Panc1 (cell line): Measurements from ENCODE around the gene MTFR1L.

Experiments used
- POLR2AphosphoS5 ChIP-seq: IDR thresholded peaks from 2 replicates; pipeline ENCODE4 v1.6.1; 2012; ENCODE audit warnings: mild to moderate bottlenecking, low read depth, low read length, moderate library complexity
- SIN3A ChIP-seq: IDR thresholded peaks from 2 replicates; pipeline ENCODE4 v1.6.1; 2012; ENCODE audit warnings: low read depth, mild to moderate bottlenecking, low read length, moderate library complexity, borderline replicate concordance; ENCODE audit not compliant: insufficient read depth
- TF ChIP-seq, protein P1 (sequence below): fragments of 450-650 bp; IDR thresholded peaks from 2 replicates; pipeline ENCODE4 v1.5.1; 2017; ENCODE audit warnings: mild to moderate bottlenecking

DNA sequence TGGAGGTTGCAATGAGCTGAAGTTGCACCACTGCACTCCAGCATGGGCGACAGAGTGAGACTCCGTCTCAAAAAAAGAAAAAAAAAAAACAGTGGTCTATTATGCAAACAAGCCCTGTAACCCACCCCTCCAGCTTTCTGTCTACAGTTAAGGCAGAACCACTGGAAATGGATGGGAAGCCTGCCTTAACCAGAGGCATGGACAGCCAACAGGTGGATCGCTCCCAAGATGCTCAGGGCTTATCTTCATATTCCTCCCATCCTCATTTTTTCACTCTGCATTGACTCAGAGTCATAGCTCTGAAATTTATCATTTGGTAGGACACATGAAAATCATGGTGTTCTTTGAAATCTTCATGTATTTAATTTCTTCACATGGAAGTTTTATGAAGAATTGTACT lies 8.7 kb downstream of the MTFR1L start:
- TF ChIP-seq, protein P1, sequence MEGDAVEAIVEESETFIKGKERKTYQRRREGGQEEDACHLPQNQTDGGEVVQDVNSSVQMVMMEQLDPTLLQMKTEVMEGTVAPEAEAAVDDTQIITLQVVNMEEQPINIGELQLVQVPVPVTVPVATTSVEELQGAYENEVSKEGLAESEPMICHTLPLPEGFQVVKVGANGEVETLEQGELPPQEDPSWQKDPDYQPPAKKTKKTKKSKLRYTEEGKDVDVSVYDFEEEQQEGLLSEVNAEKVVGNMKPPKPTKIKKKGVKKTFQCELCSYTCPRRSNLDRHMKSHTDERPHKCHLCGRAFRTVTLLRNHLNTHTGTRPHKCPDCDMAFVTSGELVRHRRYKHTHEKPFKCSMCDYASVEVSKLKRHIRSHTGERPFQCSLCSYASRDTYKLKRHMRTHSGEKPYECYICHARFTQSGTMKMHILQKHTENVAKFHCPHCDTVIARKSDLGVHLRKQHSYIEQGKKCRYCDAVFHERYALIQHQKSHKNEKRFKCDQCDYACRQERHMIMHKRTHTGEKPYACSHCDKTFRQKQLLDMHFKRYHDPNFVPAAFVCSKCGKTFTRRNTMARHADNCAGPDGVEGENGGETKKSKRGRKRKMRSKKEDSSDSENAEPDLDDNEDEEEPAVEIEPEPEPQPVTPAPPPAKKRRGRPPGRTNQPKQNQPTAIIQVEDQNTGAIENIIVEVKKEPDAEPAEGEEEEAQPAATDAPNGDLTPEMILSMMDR, result no peak
- TF ChIP-seq SIN3A (no peak), POLR2AphosphoS5 (no peak)
